Skeletal muscle satellite cell (primary cell): Measurements from ENCODE around the gene ITPKB.
"Not testable (repeated sequence)": the region's sequence is repeated elsewhere in the genome, so short reads cannot be mapped to it uniquely, and the experiment has no call there.

Experiments used
- H3K27me3 ChIP-seq: 2 replicates; pipeline ENCODE4 v1.7.0; 2013; ENCODE audit warnings: low read length; ENCODE audit not compliant: control insufficient read depth, insufficient read depth
- H3K36me3 ChIP-seq: 2 replicates; pipeline ENCODE4 v1.7.0; 2013; ENCODE audit warnings: mild to moderate bottlenecking, control low read depth, low read length; ENCODE audit not compliant: insufficient read depth
- H3K4me1 ChIP-seq: 2 replicates; pipeline ENCODE4 v1.7.0; 2013; ENCODE audit warnings: low read length; ENCODE audit not compliant: control insufficient read depth, insufficient read depth
- H3K4me2 ChIP-seq: 2 replicates; pipeline ENCODE4 v1.7.0; 2013; ENCODE audit warnings: mild to moderate bottlenecking, low read length
- H3K4me3 ChIP-seq: 2 replicates; pipeline ENCODE4 v1.7.0; 2013; ENCODE audit warnings: low read length
- H3K9ac ChIP-seq: 2 replicates; pipeline ENCODE4 v1.7.0; 2013; ENCODE audit warnings: mild to moderate bottlenecking, low read depth, low read length, moderate library complexity
- H3K9me3 ChIP-seq: replicated peaks from 2 replicates; pipeline ENCODE4 v1.7.0; 2013; ENCODE audit warnings: mild to moderate bottlenecking, control low read depth, low read length

The ITPKB gene

DNA sequence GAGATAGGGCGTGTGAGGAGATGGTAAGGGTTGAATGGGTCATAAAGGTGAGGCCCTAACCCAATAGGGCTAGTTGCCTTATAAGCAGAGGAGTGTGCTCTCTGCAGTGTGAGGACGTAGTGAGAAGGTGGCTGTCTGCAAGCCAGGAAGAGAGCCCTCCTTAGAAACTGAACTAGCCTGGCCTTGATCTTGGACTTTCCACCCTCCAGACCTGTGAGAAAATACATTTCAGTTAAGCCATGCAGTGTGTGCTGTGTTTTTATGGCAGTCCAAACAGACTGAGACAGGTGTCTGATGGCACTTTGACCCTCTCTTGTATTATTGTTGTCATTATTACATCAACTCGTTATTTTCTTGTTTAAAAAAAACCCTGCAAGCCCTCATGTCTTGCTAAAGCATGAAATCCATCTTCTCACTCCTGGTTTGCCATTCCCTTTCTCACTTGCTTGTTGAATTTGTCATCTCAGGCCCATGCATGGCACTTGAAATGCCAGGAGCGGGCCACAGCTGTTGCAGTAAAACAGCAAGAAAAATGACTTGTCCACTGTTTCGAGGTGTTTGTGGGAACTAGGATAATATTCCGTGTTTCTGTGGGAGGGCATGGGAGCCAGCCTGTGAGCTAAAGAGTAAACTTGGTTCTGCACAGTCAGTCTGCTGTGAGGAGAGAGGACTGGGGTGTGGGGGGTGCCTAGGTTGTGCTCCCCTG, 111.9 kb downstream of the ITPKB start:
- Histone ChIP-seq H3K9me3 (peaks cover 2% of the 10 kb centered on the region), H3K9ac (no peak overlapping the region), H3K4me1 (peaks cover 6% of the 10 kb centered on the region)

DNA sequence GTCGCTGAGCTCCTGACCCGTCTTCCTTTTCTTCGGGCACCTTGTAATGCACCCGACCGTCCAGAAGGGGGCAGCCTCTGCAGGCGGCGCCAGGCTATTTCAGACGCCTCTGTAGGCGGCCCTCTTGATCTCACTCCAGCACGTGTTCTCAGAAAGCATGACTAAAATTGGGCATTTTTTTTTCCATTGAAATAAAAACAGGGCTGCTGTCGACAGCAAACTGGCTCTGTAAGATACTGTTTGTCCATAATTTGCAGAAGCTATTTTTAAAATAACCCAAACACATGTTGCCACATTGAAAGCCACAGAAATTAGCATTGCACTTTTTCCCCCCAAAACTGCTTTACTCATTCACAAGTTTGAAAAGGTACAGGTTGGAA, 112.5 kb downstream of the ITPKB start:
- Histone ChIP-seq H3K4me3 (no peak overlapping the region), H3K4me2 (peak overlapping the region; percentile 66), H3K36me3 (no peaks in the 10 kb centered on the region), H3K9ac (no peak overlapping the region), H3K27me3 (peaks cover 32% of the 10 kb centered on the region), H3K4me1 (peaks cover 6% of the 10 kb centered on the region), H3K9me3 (peaks cover 5% of the 10 kb centered on the region)

More for the DNA sequence above, 111.9 kb downstream of the ITPKB start:
- Histone ChIP-seq H3K4me3 (no peak overlapping the region), H3K27me3 (peaks cover 32% of the 10 kb centered on the region), H3K36me3 (no peaks in the 10 kb centered on the region), H3K4me2 (no peak overlapping the region)

- Histone ChIP-seq H3K9me3 (peaks cover 5% of the 10 kb centered on the region), H3K4me3 (no peak overlapping the region), H3K27me3 (peaks cover 31% of the 10 kb centered on the region), H3K4me2 (peak overlapping the region; percentile 66), H3K4me1 (peaks cover 6% of the 10 kb centered on the region), H3K9ac (no peak overlapping the region), H3K36me3 (no peaks in the 10 kb centered on the region)
Measured at GRCh38 chr1:226625832-226626576, 113.1 kb downstream of the ITPKB start.

DNA sequence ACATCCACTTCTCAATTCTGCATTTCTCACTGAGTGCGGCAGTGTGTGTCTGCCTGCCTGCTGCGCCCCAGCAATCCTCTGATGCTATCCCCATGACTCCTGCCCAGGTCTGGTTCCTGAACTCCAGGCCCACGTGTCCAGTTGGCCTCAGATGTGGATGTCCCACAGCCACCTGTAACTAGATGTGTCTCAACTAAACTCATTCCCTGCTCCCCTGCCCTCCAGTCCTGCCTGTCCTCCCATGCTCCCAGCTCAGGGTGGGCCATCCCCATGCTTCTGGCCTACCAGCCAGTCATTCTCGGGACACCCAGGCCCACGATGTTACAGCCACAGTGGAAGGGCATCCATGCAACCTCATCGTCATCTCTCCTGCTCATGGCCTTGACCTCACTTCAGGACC, 113.8 kb downstream of the ITPKB start:
- Histone ChIP-seq H3K4me1 (peaks cover 6% of the 10 kb centered on the region), H3K9me3 (peaks cover 5% of the 10 kb centered on the region), H3K4me3 (no peak overlapping the region), H3K9ac (no peak overlapping the region), H3K27me3 (peaks cover 26% of the 10 kb centered on the region), H3K36me3 (no peaks in the 10 kb centered on the region), H3K4me2 (no peak overlapping the region)

- Histone ChIP-seq H3K9me3 (peaks cover 5% of the 10 kb centered on the region), H3K4me3 (no peak overlapping the region), H3K36me3 (no peaks in the 10 kb centered on the region), H3K4me1 (peaks cover 6% of the 10 kb centered on the region), H3K4me2 (no peak overlapping the region), H3K9ac (no peak overlapping the region), H3K27me3 (peaks cover 19% of the 10 kb centered on the region)
Measured at GRCh38 chr1:226624526-226624925, 114.6 kb downstream of the ITPKB start.

DNA sequence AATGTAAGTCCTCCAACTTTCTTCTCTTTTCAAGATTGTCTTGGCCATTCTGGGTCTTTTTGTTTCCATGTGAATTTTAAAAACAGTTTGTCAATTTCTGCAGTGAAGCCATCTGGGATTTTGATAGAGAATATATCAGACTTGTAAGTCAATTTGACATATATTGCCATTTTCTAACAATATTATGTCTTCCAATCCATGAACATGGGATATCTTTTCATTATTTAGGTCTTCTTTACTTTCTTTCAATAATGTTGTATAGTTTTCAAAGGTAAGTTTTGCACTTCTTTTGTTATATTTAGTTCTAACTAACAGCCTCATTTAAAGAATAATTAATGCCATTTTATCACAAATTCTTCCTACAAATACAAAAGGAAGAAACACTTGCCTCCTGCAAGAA, 117.1 kb downstream of the ITPKB start:
- Histone ChIP-seq H3K9me3 (peaks cover 5% of the 10 kb centered on the region), H3K4me2 (no peak overlapping the region), H3K36me3 (no peaks in the 10 kb centered on the region), H3K4me3 (no peak overlapping the region), H3K4me1 (peaks cover 6% of the 10 kb centered on the region), H3K9ac (no peak overlapping the region), H3K27me3 (peaks cover 22% of the 10 kb centered on the region)

DNA sequence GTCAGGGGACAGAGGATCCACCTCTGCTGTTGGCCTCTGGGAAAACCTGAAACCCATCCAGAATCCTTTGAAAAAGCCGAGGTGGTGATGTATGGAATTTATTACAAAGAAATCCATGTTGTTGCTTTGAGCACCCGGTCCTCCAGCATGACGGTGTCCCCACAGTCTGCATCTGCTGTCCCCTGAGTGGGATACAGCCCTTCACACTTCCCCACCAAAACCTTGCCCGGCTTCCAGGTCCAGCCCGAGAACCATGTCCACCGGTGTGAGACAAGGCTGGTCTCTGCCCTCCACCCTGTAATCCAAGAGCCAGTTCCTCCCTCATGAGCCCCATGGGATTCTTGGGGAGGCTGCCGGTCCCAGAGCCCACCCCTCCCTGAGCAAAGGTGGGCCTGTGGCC, 120.1 kb downstream of the ITPKB start:
- Histone ChIP-seq H3K4me2 (no peak overlapping the region), H3K4me1 (no peaks in the 10 kb centered on the region), H3K9me3 (peaks cover 5% of the 10 kb centered on the region), H3K36me3 (no peaks in the 10 kb centered on the region), H3K9ac (no peak overlapping the region), H3K4me3 (no peak overlapping the region), H3K27me3 (peaks cover 35% of the 10 kb centered on the region)

DNA sequence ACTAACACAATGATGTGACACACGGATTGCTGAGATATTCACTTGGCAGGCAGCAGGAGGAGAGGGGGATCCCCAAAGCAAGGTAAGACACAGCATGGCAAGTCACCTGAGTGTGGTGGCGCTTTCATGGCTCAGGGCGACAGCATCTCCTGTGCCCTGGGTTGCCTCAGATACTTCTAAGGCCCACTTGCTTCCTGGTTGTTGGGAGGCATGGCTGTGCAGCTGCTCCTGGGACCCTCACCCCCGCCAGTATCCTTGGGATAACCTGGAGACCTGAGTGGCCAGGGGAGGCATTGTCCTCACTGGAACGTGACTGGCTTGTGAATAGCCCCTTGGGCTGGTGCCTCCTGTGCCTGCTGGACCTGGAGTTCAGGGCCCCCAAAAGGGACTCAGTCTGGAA, 120.7 kb downstream of the ITPKB start:
- Histone ChIP-seq H3K27me3 (peaks cover 38% of the 10 kb centered on the region), H3K9ac (no peak overlapping the region), H3K9me3 (peaks cover 5% of the 10 kb centered on the region), H3K4me3 (no peak overlapping the region), H3K4me1 (no peaks in the 10 kb centered on the region), H3K4me2 (no peak overlapping the region), H3K36me3 (no peaks in the 10 kb centered on the region)

GRCh38 chr1:226617719-226618118, 121.4 kb downstream of the ITPKB start:
- H3K4me2 ChIP-seq, H3K4me3 ChIP-seq, H3K36me3 ChIP-seq: not testable (repeated sequence)

GRCh38 chr1:226617109-226617508, 122.0 kb downstream of the ITPKB start:
- Histone ChIP-seq H3K9me3 (peaks cover 3% of the 10 kb centered on the region), H3K9ac (no peak overlapping the region), H3K27me3 (peaks cover 50% of the 10 kb centered on the region), H3K4me2 (no peak overlapping the region), H3K4me3 (no peak overlapping the region), H3K36me3 (no peaks in the 10 kb centered on the region), H3K4me1 (no peaks in the 10 kb centered on the region)

More at GRCh38 chr1:226617719-226618118, 121.4 kb downstream of the ITPKB start:
- not testable (repeated sequence) for H3K9me3 ChIP-seq, H3K9ac ChIP-seq, H3K4me1 ChIP-seq
- peaks cover 44% of the 10 kb centered on the region for H3K27me3 ChIP-seq

DNA sequence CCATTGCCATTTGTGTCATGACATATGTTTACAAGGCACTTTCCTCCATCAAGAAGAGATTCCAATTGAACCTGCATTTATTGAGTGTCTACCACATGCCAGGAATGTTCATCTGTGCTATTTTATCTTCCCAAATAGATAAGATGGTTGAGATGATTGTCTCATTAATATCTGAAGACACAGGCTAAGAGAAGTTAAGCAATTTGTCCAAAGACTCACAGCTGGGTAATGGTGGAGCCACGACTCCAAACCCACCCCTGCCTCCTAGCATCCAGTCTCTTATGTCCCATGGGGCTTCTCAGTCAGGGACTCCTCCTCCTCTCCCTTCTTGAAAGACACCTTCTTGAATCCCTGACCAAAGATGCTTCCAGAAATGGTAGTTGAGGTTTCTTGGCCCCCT, 122.4 kb downstream of the ITPKB start:
- Histone ChIP-seq H3K9me3 (no peaks in the 10 kb centered on the region), H3K4me3 (no peak overlapping the region), H3K9ac (no peak overlapping the region), H3K36me3 (no peaks in the 10 kb centered on the region), H3K27me3 (peaks cover 52% of the 10 kb centered on the region), H3K4me2 (no peak overlapping the region), H3K4me1 (no peaks in the 10 kb centered on the region)

GRCh38 chr1:226615876-226616275, 123.2 kb downstream of the ITPKB start:
- no peaks in the 10 kb centered on the region for H3K36me3 ChIP-seq
- no peak overlapping the region for H3K4me2 ChIP-seq
- H3K9me3 ChIP-seq: no peaks in the 10 kb centered on the region
- no peaks in the 10 kb centered on the region for H3K4me1 ChIP-seq
- H3K4me3 ChIP-seq: no peak overlapping the region
- H3K9ac ChIP-seq: no peak overlapping the region
- H3K27me3 ChIP-seq: peaks cover 59% of the 10 kb centered on the region
